GM19043 (cell line): ENCODE data around the gene KIAA1328.

ENCODE experiments used
- ATAC-seq: cut with Tn5 transposase; IDR thresholded peaks from one replicate; pipeline ENCODE4 v1.9.1; 2021; ENCODE audit warnings: low read depth; ENCODE audit not compliant: unreplicated experiment

KIAA1328 gene

DNA sequence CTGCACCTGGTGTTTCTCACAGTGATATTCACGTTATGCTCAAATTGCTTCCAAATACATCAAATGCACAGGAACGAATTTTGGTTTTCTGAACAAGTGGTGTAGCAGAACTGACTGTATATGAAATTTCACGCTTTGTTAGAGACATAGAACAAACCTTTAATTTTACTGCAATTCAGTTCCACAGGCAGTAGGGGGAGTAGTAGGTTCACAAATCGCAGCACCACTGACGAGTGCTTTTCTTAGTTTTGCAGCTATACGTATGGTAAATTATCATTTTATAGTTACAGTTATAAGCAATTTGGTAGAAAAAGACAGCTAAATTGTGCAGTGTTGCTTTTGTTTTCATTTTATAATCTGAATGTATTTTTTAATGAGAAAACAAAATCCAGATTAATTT lies 113.3 kb downstream of the KIAA1328 start:
- ATAC-seq = peak; percentile 55

DNA sequence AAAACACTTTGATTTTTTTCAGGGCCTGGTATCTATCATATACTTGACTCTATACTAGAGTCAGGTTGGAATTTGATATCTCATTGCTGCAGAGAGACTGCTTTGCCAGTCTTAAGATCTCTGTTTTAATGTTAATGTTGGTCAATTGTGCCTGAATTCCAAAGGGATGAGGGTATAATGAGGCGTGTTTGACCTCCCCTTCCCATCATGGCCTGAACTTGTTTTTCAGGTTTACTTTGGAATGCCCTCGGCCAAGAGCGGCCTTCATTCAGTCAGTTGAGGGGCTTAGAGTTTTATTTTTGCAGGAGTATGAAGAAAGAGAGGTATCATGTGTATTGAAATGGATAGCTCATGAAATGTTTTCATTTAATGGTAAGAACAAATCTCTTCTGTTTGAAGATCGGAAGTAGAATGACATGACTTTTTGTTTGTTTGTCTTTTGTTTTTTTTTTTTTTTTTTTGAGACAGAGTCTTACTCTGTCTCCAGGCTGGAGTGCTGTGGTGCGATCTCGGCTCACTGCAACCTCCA lies 119.0 kb downstream of the KIAA1328 start:
- no peak for ATAC-seq

DNA sequence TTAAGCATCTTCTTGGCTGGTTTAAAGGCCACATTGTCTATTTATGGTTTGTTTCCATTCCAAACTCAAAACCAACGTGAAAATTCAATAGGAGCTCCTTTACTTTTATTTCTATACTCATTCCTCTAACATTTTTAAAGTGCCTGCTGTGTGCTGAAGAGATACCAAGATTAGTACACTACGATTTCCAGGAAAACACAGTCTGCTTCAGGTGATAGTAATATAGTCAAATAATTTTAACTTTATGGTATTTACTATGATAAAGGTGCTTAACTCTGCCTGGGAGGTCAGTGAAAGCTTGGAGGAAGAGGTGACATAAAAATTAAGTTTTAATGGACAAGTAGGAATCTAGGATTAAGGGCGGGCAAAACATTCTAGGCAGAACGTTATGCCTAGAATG lies 121.4 kb downstream of the KIAA1328 start:
- no peak for ATAC-seq

DNA sequence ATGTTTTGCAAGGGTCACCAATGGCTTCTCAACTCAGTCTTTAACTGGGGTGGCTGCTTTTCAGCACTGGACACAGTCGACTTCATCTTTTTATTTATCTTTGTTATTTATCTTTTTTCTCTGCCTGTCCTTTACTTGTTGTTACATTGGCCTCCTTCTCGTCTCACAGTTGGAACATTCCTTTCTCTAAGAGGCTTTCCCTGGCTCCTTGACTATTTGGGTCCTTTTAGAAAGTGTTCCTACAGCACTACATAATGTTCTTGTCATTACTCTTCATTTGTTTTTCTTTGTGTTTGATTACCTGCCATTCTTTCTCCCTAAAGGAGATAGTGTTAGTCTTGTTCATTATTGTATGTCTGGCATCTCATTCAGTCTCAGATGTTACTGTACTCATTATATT lies 122.0 kb downstream of the KIAA1328 start:
- no peak for ATAC-seq

DNA sequence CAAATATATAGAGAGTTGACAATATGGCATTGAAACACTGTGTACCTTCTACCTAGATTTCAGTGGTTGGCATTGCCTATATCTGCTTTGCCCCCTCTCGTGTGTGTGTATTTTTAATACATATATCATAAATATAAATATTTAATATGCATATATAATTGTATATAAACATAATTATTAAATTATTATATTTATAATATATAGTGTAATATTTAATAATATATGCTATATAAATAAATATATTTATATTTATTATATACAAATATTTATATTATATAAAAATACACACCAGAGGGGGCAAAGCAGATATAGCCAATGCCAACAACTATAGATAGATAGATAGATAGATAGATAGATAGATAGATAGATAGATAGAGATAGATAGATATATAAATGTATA lies 124.1 kb downstream of the KIAA1328 start:
- no peak for ATAC-seq

DNA sequence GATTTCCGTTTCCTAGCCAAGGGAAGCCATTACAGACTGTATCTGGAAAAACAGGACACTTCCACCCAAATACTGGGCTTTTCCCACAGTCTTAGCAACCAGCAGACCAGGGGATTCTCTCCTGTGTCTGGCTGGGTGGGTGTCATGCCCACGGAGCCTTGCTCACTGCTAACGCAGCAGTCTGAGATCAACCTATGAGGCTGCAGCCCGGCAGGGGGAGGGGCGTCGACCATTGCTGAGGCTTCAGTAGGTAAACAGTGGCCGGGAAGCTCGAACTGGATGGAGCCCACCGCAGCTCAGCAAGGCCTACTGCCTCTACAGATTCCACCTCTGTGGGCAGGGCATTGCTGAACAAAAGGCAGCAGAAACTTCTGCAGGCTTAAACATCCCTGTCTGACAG lies 131.1 kb downstream of the KIAA1328 start:
- no peak for ATAC-seq

DNA sequence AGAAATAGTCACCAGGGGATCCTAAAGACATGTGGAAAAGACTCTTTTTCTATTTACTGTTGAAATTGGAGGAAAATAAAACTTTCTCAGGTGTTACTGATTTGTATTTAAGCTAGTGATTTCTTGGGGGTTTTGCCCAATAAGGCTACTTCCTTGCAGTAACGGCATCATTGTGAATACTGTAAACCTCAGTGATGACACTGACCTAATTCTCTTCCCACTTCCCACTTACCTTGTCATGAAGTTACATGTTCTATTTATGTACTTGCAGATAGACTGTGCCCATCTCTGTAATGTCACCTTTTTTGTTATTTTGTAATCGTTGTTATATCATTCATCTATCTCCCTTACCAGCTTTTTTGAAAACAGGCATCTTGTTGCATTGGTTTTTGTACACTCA lies 134.5 kb downstream of the KIAA1328 start:
- ATAC-seq = no peak

DNA sequence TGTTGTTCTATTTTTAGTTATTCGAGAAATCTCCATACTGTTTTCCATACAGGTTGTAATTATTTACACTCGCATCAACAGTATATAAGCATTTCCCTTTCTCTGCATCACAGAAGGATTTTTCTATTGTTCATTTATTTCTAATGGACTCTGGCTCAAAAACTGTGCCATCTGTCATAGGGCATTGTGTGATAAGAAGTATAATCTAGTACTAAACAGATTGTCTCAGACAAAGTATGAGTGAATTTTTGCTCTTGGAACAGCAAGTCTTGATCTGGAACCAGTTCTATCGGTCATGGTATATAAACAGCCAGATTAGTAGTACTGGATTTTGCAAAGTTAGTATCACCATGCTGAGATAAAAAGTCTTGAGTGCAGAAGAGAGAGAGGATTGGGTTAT lies 145.8 kb downstream of the KIAA1328 start:
- no peak for ATAC-seq

DNA sequence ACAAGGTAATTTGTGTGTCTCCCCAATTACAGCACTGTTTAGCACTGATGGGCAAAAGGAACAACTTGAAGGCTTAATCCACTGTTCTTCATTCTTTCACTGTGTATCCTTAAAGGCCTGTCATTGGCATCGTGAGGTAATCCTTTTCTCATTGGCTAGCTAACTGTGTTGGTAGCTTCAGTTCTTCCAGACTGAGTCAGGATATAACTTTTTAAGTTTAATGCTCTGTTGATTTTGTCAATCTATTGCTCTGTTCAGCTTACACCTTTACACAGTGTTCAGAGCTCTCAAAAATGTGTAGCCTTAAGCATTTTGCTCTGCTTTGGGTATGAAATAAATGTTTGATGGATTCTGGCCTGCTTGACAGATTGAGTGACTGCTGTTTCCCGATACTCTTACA lies 148.2 kb downstream of the KIAA1328 start:
- ATAC-seq = no peak

DNA sequence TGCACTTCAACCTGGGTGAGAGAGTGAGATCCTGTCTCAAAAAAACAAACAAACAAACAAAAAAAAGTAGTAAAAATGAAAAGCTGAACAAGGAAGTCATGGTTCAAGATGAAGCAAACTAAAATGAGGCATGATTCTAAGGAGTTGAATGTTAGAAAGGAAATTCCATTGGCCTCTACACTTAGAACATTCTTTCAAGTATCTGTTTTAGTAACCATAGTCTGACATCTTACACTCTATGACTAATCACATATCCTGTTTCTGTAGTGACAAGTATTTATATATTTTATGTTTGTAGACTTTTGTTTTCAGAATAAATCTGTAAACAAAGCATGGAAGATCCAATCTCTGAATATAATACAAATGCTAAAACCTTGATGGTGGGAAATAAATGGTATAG lies 164.1 kb downstream of the KIAA1328 start:
- ATAC-seq = no peak

DNA sequence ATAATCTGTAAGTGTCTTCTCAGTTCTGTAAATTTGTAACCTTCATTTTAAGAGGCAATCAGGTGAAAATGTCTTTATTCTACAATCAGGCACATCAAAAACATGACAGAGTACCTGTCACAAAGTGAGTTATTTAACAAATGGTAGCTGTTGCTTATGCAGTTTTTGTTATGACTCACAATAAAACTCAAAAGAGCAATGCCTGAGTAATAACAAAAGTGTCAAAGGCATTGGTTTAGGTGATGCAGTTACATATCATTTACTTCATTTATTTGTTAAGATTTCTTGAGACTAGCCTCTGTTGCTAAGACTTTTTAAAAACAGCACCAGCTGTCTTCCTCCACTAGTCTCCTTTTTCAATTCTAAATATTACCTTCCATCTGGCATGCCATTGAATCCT lies 177.8 kb downstream of the KIAA1328 start:
- peak; percentile 74 for ATAC-seq

DNA sequence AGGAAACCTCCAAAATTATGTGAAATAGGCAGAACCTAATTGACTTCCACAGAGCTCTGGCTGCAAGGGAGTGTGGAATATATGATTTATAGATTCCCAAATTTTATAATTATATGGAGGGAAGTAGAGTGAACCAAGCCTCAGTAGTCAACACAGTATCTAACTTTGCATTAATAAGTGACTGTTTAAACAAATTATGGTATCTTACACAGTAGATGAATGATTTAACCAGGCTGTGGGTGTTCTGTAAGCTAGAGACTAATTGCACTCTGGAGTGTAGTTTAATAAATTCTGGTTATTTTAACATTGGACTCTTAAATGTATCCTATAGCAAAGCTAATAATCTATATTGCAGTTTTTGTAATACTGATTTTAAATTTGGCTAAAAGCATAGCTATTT lies 183.5 kb downstream of the KIAA1328 start:
- no peak for ATAC-seq

DNA sequence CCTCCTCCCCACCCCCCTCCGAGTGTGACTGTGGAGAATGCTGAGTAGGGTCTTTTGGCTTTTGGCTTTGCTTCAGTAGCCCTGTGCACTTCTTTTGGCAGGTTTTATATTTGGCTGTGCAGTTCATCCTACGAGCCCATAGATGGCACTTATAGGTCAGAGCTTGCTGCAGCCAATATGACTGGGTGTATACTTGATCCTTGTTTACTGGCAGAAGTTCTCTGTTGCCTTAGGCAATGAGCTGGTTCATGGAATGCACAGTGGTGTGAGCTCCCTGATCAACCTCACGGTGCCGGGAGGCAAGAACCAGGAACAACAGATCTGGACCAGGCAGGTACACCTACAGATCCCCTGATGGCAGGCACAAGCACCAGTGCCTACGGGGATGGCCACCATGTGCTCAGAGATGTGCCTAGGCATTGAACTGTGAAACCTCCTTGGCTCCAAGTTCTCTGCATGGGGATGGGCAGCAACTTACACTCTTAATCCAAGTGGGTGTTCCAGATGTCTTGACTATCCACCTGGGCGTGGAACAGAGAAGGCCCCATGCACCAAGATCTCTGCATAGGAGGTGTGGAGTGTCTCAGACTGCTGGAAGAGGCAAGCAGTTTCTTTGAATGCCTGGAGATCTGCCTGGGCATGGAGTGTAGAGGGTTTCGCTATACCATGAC lies 190.4 kb downstream of the KIAA1328 start:
- ATAC-seq = no peak

DNA sequence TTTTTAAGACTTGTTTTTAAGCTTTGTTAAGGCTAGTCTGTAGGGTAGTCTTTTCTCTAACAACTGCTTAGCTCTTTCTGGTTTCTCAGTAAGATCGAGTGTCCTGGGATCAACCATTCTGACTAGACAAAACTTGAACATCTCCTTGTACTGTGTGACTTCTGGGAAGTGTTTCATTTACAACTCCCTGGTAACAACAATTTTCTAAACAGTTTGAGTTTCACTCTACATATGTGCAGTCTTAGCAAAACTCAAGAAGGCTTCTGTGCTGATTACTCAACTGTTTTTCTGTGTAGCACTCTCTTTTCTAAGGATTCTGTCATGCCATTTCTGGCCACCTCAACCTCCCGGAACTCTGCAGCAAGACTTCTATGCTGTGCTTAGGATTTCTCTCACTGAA lies 204.5 kb downstream of the KIAA1328 start:
- ATAC-seq = no peak

DNA sequence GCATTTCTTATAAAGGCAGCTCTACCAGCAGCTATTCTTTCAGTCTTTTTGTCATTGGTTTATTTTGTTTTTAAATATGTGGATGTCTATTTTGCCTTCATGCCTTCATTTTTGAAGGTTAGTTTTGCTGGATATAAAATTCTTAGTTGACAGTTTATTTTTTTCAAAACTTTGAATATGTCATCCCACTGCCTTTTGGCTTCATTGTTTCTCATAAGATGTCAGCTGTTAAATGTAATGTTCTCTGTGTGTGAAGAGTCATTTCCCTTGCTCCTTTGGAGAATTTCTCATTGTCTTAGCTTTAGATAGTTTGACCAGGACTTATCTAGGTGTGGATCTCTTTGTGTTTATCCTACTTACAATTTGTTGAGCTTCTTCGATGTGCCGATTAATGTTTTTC lies 213.5 kb downstream of the KIAA1328 start:
- ATAC-seq = no peak

DNA sequence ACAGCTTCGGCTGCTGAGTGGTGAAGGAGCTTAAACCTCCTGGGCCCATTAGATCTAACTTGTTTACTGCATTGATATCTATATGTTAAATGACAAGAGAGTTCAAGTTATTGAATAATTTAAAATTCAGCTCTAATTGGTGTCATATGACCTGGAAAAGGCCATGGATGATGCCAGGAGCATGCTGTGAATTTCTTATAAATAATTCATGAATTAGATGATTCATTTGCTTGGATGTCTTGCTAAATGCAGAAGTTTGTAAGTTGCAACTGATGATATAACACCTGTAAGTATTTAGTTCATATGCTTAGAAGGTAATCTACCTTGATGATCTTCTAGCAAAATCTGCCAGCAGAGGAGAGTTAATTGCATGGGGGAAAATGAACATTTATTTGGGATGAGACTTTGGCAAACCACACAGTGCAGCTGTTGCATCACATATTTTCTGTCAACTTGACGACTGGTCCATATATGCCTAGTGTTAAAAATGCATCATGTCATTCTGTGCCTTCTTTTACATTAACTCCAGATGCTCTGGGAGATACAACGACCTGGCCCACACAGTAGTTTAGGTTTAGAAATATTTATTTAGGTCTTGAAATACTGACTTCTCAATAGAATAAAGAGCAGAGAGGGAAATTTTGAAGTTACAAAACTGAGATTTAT lies 226.3 kb downstream of the KIAA1328 start:
- ATAC-seq = no peak

DNA sequence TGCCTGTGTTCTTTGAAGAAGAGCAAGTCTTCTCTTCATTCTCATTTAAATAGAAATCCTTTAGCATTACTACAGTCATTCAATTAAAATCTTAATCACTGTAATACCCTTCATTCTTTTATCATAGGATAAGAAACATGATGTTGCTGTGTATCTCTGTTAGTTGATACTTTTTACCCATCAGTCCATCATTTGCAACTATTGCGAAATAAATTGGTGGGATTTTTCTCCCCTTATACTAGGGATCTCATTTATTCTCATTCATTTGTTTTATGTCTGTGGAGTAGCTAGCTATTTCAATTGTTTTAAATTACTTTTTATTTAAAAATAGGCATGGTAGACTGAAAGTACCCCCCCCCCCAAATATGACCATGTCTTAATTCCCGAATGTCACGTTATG lies 235.3 kb downstream of the KIAA1328 start:
- no peak for ATAC-seq

DNA sequence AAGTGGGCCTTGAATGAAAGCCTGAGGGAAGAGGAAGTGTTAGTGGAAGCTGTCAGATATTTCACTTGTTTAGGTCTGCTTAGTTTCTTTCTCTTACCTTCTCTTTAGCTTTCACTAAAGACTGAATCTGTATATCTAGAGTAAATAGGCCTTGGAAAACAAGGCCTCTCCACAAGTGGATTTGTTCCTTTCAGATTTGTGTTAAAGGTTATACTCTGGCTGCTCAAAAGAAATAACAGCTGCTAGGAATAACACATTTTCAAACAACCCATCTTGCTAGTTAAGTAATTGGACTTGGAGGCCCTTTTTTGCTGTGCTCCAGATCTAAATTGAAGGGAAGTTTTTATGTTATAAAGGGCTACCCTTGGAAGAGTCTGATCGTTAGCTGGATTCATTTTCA lies 236.3 kb downstream of the KIAA1328 start:
- ATAC-seq = no peak

DNA sequence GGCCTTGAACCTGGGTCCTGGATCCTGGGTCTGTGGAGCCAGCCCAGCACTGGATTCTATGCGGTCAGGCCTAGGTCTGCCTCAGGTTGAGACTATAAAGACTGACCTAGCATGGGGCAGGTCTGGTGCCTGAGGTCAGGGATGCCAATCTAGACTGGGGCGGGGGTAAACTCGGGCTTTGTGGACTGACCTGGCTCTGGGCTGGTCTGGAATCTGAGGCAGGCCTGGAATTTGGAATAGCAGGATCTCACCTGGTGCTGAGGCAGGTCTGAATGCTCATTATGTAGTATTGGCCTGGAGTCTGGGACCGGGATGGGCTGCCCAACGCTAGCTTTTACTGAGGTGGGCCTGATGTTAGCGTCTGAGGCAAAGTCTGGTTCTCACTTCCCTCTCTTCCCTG lies 256.0 kb downstream of the KIAA1328 start:
- no peak for ATAC-seq

DNA sequence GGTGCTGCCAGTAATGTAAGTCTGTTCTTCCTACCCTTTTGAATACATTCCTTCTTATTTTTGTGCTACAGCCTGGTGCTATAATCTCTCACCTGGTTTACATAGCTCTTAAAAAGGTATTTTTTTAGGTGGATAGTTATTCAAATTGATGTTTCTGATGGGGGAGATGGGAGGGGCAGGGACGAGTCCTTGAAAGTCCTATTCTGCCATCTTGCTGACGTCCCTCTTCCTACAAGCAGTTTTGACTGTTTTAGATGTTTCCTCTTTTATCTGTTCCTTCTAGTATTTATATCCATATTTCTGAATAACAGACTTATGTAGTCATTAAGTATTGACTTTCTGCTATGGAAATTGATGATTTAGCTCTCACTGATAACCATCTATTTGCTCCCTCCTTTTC lies 256.4 kb downstream of the KIAA1328 start:
- no peak for ATAC-seq

DNA sequence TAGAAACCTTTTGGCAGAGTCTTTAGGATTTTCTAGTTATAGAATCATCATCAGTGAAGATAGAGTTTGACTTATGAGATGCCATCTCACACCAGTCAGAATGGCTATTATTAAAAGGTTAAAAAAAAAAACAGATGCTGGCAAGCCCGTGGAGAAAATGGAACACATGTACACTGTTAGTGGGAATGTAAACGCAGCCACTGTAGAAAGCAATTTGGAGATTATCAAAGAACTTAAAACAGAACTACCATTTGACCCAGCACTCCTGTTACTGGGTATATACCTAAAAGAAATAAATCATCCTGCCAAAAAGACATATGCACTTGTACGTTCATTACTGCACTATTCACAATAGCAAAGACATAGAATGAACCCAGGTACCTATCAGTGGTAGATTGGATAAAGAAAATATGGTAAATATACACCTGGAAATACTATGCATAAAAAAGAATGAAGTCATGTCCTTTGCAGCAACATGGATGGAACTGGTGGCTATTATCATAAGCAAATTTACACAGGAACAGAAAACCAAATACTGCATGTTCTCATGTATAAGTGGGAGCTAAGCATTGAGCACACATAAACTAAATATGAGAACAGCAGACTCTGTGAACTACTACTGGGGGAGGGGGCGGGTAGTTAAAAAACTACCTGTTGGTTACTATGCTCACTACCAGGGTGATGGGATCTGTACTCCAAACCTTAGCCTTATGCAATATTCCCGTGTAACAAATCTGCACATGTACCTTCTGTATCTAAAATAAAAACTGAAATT lies 279.0 kb downstream of the KIAA1328 start:
- ATAC-seq = no peak

DNA sequence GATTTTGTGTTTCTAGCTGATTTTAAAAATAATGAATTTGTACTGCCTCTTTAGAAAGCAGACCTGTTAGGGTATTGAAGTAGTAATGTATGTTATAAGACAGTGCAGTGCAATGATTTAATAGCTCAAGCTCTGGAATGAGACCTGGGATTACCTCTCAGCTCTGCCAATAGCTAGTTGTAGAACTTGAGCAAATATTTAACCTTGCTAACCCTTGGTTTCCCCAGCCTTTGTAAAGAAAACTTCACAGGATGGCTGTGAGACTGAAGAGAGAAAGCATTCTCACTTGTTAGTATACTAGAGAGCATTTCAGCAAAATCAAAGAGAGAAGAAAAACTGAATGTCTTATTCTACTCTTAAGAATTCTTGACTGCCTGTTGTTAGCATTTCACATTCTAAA lies 293.9 kb downstream of the KIAA1328 start:
- no peak for ATAC-seq
